GM19238 (cell line): ENCODE measurements around the gene TMEM154.

Experiments
- DNase-seq: peaks from one replicate; pipeline ENCODE4 v3.0.0; 2011; ENCODE audit warnings: low spot score; ENCODE audit not compliant: insufficient read length

The TMEM154 gene

DNA sequence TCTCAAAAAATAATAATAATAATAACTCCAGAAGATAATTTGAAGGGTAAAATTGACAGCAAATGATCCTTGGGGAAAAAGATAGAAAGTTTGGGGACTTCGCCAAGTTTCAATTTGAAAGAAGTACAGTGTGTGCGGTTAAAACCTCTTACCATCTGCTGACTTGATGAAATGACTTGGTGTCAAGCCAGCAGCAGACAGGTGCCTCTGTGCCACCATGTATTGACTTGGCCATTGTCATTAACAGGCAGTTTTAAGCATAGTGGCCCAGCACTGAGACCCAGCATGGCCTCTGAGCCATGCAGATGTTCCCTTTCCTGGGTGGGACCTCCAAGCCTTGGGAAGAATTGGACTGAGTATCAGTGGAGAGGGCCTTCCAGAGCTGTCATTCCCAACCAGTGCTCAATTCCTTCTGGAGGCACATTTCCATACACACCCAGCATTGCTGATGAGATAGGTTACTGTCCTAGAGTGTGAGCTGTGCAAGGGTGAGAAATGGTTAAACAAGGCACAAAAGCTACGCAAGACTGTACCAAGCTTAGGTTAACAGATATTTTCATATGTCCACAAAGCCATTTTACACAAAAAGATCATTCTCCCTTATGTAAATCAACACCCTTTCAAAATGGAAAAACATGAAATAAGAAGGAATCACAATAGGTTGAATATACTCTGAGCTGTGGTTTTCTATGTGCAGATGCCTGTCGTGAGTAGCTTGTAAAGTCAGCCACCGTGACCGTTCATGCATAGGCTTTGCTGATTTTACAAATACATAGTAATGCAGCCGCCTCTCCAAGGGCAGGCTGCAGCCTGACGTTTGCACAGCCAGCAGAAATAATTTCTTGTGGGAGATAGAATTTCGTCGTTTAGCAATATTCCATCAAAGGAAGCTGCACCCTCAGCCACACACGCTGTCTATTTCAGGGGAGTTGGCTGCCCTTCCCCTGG is 84.5 kb downstream of the TMEM154 start:
- no peak for DNase-seq

DNA sequence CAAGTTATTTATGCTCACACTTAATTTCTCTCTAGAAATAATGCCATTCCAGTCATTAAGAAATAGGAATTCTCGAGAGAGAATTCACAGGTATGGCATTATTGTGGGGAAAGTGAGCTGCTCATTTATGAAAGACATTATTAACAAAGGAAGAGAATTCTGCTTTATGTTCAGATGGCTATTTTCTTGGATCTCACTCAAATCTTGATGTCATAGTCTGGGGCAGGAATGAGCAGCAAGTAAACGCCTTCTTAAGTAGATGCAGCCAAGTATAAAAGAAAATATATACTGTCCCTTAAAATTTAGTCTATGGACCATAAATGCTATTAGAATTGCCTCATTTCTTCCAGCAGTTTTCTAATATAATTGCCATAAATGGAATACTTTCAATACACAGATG is 85.7 kb downstream of the TMEM154 start:
- no peak for DNase-seq

DNA sequence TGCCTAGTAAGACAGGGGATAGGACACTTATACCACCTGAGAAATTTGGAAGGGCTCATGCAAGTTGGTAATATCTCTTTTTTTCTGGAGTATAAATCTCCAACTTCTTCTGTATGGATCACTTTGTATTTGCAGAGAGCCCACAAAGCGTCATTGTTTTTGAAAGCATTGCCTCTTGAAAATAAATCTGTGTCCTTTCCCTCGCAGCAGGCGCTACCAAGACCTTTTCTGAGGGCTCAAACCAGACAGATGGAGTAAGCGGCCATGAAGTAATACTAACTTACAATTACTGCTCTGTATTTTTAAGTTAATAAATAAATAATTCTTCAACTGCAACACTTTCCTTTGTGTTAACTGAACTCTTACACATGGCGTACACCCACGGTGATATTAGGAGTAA is 87.9 kb downstream of the TMEM154 start:
- no peak for DNase-seq

DNA sequence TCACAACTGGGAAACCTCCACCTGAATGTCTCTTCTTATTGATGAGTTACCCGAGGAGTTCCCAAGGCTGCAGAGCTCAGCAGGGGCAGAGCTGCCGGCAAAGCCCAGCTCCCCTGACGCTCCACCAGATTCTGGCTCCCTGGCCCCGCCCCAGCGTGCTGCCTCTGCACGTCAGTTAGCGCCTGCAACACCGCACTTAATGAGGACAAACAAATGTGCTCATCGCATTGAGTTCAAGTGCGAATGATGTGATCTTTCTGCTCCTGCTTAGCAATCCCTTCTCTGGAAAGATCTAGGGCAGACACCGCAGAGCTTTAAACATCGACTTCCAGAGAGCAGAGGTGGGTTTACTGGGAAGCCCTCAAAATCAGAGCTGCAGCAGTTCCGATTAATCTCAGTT is 88.4 kb downstream of the TMEM154 start:
- no peak for DNase-seq

DNA sequence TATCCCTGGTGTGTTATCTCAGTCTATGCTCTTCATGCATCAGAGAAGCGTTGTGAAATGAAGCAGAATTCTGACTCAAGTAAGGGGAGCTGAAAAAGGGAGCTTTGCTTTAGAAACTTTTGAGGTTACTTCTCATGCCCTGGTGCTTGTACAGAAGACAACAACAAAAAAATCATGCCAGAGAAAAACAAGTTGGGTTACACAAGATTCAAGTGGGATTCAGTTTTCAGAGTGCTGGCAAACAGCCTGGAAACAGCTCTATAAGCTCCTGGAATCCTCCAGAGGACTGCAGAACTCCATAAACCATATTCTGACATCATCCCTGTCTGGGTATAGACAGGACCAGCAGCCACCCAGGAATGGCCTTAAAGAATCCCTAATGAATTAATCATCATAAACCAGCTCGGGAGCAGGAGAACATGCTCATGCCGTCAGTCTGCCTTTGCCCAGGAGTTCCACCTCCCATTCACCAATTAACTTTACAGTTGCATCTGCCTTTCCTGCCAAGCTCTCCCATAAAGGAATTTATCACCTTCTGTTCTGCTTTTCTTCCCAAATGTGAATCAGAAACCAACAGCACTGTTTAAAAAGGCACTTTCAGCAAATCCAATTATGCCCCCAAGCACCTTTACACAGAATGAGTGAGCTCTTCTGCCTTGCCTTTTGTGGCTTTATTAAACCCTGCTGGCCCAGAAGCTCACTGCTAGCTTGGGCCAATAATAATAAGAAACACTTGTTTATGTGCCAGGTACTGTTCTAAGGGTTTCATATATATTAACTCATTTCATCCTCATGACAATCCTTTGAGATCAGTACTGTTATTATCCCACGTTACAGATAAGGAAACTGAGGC is 89.4 kb downstream of the TMEM154 start:
- no peak for DNase-seq

GRCh38 chr4:152588869-152589268 is 90.9 kb downstream of the TMEM154 start:
- DNase-seq, result no peak

- DNase-seq, result no peak
Observed at GRCh38 chr4:152587127-152587526, 92.7 kb downstream of the TMEM154 start.

- DNase-seq, result no peak
Observed at GRCh38 chr4:152586668-152587067, 93.1 kb downstream of the TMEM154 start.

- DNase-seq, result no peak
Observed at GRCh38 chr4:152585023-152585441, 94.8 kb downstream of the TMEM154 start.

DNA sequence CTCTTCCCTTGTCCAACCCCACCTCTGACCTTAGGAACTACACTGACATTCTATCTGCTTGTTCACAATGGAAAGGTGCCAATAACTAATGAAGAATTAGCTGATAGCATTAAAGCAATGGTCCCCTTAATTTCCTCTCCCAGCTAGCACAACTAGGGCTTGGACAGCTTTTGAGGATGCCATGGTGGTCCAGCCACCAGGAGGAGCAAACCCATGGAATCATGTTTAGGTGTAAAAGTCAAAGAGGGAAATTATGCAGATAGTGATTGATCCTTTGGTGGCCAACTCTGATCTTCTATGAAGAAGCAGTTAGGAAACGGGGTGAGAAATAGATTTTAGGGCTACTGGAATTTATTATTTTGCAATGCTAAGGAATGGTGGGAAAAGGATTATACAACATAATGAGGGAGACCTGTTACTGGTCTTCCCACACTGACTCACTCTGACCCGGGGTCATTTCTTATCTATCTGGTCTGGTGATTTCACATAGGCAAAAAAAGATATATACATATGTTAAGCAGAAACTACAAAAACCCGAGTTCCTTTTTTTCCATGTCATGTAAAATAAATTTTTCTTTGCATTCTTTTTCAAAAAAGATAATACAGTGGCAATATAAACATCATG is 98.1 kb downstream of the TMEM154 start:
- no peak for DNase-seq

GRCh38 chr4:152579916-152580315 is 99.9 kb downstream of the TMEM154 start:
- DNase-seq, result no peak

GRCh38 chr4:152579107-152579764 is 100.6 kb downstream of the TMEM154 start:
- no peak for DNase-seq

- no peak for DNase-seq
Observed at GRCh38 chr4:152578670-152579069, 101.1 kb downstream of the TMEM154 start.

- no peak for DNase-seq
Observed at GRCh38 chr4:152577708-152578396, 101.9 kb downstream of the TMEM154 start.

DNA sequence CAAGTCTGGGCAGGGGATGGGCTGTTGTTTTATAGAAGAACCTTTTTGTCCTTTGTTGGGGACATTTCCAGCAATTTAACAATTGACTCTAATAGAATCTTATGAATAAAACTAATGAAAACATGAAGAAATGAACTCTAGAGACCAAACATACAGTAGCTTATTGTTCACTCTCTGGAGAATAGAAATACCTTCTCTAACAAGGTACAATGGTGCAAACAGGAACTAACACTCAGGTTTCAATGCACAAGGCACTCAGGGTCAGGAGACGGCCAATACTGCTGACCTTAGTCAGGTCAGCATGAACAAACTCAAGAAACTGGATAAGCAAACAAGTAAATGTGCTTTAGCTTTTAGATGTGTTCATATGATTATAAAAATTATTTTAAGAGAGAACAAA is 104.3 kb downstream of the TMEM154 start:
- DNase-seq, result no peak

DNA sequence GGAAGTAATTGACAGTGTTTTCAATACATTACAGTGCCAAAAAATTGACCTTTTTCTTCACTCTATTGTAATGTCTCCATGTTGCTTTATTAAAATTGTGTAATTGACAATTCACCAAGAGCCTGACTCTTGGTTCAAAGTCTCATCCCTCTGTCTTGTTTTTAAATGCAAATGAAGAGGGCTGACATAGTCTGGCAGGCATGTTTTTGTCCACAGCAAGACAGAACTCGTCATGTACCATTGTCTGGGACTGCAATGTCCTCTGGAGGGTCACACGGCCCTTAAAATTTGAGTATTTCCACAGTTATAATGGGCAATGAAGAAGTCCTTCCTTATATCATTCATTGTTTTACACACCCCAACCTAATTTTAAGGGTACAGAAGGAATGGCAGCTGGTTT is 105.9 kb downstream of the TMEM154 start:
- no peak for DNase-seq

- no peak for DNase-seq
Observed at GRCh38 chr4:152572417-152573086, 107.2 kb downstream of the TMEM154 start.

DNA sequence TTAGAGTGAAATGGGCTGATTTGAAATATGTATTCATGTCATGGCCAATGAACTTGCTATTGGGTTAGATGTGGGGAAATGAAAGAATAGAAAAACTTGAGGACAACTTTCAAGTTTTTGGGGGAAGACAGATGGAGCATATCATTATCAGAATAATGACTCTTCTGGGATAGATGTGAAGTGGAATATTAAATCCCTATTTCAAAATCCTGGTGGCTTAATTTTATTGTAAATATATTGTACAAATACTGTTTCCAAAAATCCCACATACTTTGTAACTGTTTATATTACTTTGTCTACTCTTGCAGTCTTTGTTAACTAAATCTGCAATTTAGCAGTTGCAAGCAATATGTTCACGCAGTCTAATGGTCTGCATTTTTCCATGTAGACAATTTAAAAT is 108.0 kb downstream of the TMEM154 start:
- DNase-seq, result no peak

- no peak for DNase-seq
Observed at GRCh38 chr4:152571296-152571695, 108.5 kb downstream of the TMEM154 start.
